Suppressor macrophage treated with lipopolysaccharide for 4 hours (primary cell): ENCODE measurements around the gene ITGB3BP.

Source experiments
- DNase-seq: peaks from one replicate; pipeline ENCODE4 v3.0.0-alpha.2; 2020

ITGB3BP gene

DNA sequence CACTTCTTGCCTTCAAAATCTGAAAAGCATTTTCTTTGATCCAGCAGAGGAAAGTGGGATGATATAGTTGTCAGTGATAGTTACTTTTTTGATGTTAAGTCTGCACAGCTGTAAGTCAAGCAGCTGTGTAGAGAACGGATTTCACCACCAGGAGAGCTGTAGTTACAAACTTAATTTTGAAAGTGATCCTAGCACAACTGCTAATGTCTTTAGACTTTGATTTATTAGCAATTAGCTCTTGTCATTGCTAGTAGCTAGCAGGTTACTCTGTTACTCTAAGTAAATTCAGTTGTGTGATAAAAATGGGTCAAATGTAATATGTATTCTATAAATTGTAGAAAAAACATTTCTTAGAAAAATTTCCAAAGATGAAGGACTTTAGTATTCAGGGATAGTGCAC, 109.6 kb downstream of the ITGB3BP start:
- no peak for DNase-seq

DNA sequence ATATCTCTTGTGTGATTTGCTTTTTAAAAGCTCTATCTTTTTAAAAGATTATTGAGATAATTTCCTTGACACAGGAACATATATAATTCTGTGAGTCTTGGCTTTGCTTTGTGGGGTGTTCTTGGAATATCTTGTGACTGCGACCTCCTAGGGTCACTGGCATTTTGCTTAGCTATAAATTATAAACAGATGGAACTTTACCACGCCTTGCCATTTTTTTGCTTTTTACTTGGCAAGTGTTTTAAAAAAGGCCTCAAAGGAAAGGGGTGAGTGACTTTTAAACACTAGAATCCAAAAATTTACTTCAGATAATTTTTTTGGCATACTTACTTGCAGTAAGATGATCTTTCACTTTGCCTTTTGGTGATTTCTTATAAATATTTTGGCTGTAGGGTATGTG, 112.0 kb downstream of the ITGB3BP start:
- no peak for DNase-seq

DNA sequence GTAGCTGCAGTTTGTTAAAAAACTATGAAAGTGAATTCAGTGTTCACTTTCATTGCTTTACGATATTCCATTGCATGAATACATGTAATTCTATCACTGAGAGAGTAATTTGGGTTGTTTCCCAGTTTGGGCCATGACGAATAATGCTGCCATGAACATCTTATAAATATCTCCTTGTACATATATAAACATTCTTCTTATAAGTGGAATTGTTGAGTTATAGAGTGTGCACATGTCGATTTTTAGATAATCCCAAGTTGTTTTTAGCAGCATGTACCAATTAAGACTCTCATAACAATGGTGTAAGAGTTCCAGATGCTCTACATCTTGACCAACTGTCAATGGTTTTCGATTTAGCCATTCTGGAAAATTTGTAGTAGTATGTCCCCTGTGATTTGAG, 114.7 kb downstream of the ITGB3BP start:
- DNase-seq = no peak

DNA sequence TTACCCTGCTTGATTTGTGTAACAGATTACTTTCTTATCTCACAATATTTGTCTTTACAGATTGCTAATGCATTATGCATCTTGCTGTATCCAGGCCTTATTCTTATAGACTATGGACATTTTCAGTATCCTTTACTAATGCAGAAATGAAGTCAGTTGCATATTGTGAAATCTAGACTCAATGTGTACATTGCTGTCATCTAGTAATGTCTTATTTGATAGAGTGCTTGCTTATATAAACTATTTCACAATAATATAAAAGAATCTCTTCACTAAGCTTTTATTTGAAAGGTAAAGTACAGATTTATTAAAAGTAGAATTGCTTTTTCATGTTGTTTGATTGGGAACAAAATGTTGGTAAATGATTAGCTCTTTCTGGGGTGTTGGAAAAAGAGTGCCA, 116.0 kb downstream of the ITGB3BP start:
- no peak for DNase-seq

DNA sequence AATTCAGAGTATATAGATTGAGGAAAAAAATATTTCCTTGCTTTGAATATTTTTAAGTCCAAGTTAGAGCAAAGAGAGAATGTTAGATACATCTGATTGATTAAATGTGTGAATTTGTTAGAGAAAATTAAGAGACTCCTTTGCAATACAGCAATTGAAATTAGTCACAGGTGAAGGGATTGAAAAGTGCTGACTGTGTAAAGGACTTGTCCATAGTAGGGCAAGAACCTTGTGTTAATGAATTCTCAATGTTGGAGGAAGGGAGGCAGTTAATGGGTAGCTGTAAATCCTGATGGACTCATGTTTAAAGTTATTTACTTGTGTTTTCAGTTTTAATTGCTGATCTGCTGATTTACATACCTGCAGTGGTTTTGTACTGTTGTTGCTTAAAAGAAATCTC, 117.0 kb downstream of the ITGB3BP start:
- no peak for DNase-seq

DNA sequence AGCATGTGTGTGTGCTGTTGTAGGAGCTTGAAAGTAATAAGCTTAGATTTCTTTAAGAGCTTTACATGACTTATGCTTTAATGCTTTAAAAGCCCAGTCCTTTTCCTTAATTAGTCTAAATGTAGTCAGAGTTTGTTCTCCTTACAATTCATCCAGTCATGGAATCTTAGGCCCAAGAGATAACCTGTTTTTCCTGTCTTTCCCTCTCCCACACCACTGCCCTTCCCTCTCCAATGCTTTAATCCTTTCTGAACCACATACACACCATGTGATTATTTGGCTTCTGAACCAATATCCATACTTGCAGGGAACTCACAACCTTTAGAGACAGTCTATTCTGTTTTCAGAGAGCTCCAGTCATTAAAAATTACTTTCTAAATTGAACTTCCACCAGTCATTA, 118.0 kb downstream of the ITGB3BP start:
- DNase-seq = no peak

DNA sequence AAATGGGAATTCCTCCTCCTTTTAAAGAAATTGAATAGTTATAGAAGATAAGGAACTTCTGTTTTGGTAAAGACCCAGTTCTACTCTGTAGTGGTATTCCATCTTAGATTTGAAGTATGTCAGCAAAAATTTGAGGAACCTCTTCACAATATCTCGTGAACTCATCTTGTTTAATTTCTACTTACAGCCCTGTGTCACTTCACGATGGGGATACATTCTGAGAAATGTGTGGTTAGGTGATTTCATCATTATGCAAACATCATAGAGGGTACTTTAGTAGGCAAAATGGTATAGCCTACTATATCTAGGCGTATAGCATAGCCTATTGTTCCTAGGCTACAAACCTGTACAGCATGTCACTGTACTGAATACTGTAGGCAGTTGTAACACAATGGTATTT, 119.6 kb downstream of the ITGB3BP start:
- DNase-seq = peak; percentile 54

DNA sequence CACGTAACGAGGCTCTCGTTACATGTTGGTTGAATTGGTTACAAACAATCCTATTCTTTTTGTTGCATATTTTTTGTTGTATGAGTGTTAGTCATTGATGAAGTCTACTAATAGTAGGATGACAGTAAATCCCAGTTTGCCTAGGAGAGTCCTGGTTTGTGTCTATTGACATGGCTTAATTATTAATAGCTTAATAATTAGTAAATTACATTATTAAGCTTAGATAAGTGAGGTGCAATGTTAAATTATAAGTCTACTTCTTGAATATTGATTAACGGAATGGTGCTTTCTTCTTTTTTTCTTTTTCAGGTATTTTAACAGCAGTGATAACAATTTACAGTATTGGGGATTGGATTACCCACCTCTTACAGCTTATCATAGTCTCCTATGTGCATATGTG, 121.1 kb downstream of the ITGB3BP start:
- DNase-seq = no peak
